ENCODE measurements around the gene PDLIM7. TPM values are rescaled to one million over a fixed set of nuclear protein-coding genes. Genes with fewer than 3 reads are reported as not detected.

The PDLIM7 gene
- total and polyA plus RNA-seq, 2 of the 8 experiments (the other 6 are each of a cell fraction or from before 2014, with no cell fraction given): 67.3 to 94.2 TPM

DNA sequence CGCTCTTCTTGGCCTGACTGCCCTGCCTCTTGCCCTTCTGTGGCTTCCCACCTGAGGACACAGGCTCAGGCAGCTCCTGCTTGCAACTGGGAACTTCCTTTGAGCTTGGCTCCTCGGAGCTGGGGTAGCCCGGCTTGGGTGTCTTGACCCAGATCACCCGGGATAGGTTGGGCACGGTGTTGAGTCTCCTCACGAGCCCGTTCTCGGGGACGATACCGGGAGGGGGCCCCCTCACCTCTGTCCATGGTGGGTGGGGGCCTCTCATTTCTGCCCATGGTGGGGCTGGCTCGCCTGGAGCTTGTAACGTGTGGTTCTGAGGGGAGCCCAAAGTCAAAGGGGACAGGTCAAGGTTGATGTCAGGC, 27.1 kb upstream of the PDLIM7 start (continued):
- no peak for TF ChIP-seq JUND (IDR thresholded peaks at IDR 0.05; ENCODE audit: low read length)
- TF ChIP-seq ASH2L (IDR thresholded peaks at IDR 0.05; ENCODE audit: low read length): no peak
- TF ChIP-seq ZNF274 (IDR thresholded peaks at IDR 0.05; ENCODE audit: borderline replicate concordance, extremely low read depth, low read length): no peak
- no peak for TF ChIP-seq TEAD4 (IDR thresholded peaks at IDR 0.05; ENCODE audit: low read depth, low read length)
- no peak for TF ChIP-seq BCL11A (IDR thresholded peaks at IDR 0.05; ENCODE audit: low read depth in 2 of 2, low read length in 2 of 2)

Data from H1 (cell line).